H1 (cell line): ENCODE data around the gene CPXM2. TPM values are rescaled to one million over a fixed set of nuclear protein-coding genes. Genes with fewer than 3 reads are reported as not detected.

Experiments used
- CTCF ChIA-PET: fragments of 300-600 bp; sonication (Branson Sonifier 250); formaldehyde crosslinking; loops from one replicate; lab custom pipeline; 2021; ENCODE audit not compliant: partially characterized antibody; lab: Charles Lee
- POLR2A ChIA-PET: fragments of 300-600 bp; sonication (Branson Sonifier 250); formaldehyde crosslinking; loops from one replicate; lab custom pipeline; 2021; ENCODE audit warnings: inconsistent platforms; ENCODE audit not compliant: partially characterized antibody; lab: Charles Lee
- DNase-seq, 2 experiments: peaks; one replicate each; pipeline versions ENCODE4 v3.0.0 to v3.0.0-alpha.2; 2010 to 2022; ENCODE audit warnings: low spot score in 2 of 2, low read depth in 1 of 2, mixed read lengths in 1 of 2
- FAIRE-seq: peaks from 2 replicates; lab custom pipeline; 2011; peaks lifted over from hg19 to GRCh38; lab: Jason Lieb, UNC
- H2AFZ ChIP-seq: 2 replicates; pipeline ENCODE4 v1.8.1; 2012; ENCODE audit warnings: low read length, inconsistent platforms
- H2AK5ac ChIP-seq: 2 replicates; pipeline ENCODE4 v1.6.1; 2013; ENCODE audit warnings: low read depth, low read length
- H2BK120ac ChIP-seq: replicated peaks from 2 replicates; pipeline ENCODE3; 2013; ENCODE audit warnings: low read depth, low read length, inconsistent platforms
- H2BK12ac ChIP-seq: 2 replicates; pipeline ENCODE4 v1.6.1; 2013; ENCODE audit warnings: low read depth, low read length
- H2BK15ac ChIP-seq: 2 replicates; pipeline ENCODE4 v1.6.1; 2013; ENCODE audit warnings: low read length
- H2BK20ac ChIP-seq: 2 replicates; pipeline ENCODE4 v1.6.1; 2013; ENCODE audit warnings: low read length
- H2BK5ac ChIP-seq: 2 replicates; pipeline ENCODE4 v1.6.1; 2013; ENCODE audit warnings: low read depth, low read length
- H3K14ac ChIP-seq: 2 replicates; pipeline ENCODE4 v1.6.1; 2013; ENCODE audit warnings: inconsistent platforms; ENCODE audit not compliant: insufficient read length
- H3K18ac ChIP-seq: 2 replicates; pipeline ENCODE4 v1.6.1; 2013; ENCODE audit warnings: low read length; ENCODE audit errors: extremely low read depth
- H3K23ac ChIP-seq: 2 replicates; pipeline ENCODE4 v1.6.1; 2013; ENCODE audit warnings: inconsistent platforms; ENCODE audit not compliant: insufficient read length
- H3K23me2 ChIP-seq: 2 replicates; pipeline ENCODE4 v1.6.1; 2013; ENCODE audit warnings: low read depth, low read length
- H3K27ac ChIP-seq: 2 replicates; pipeline ENCODE4 v1.6.1; 2011; ENCODE audit warnings: low read depth, low read length, inconsistent platforms
- H3K27me3 ChIP-seq, 4 experiments: replicated peaks in 1 of 4; 1 replicate in 1 of 4; 2 replicates in 3 of 4; pipeline versions ENCODE4 v1.6.1 to v1.8.1; 2011 to 2013; ENCODE audit warnings: low read length in 3 of 4, mild to moderate bottlenecking in 3 of 4, inconsistent platforms in 2 of 4, mixed read lengths in 2 of 4, moderate library complexity in 1 of 4; ENCODE audit not compliant: control insufficient read depth in 3 of 4, insufficient read depth in 3 of 4; ENCODE audit errors: extremely low read depth in 1 of 4
- H3K36me3 ChIP-seq, 4 experiments: 2 replicates each; pipeline versions ENCODE4 v1.6.1 to v1.8.1; 2011 to 2013; ENCODE audit warnings: mild to moderate bottlenecking in 4 of 4, low read length in 3 of 4, moderate library complexity in 2 of 4, control low read depth in 1 of 4, inconsistent platforms in 1 of 4; ENCODE audit not compliant: insufficient read depth in 4 of 4, control insufficient read depth in 2 of 4
- H3K4ac ChIP-seq: replicated peaks from 2 replicates; pipeline ENCODE3; 2013; ENCODE audit warnings: low read length, low read depth, mixed read lengths, inconsistent platforms; ENCODE audit not compliant: insufficient read length
- H3K4me1 ChIP-seq, 4 experiments: replicated peaks in 1 of 4; 1 replicate in 1 of 4; 2 replicates in 3 of 4; pipeline versions ENCODE4 v1.6.1 to v1.8.1; 2011 to 2013; ENCODE audit warnings: low read length in 3 of 4, inconsistent platforms in 2 of 4, mixed read lengths in 1 of 4; ENCODE audit not compliant: insufficient read depth in 4 of 4, control insufficient read depth in 3 of 4
- H3K4me2 ChIP-seq, 2 experiments: 2 replicates each; pipeline versions ENCODE4 v1.6.1 to v1.8.1; 2011 to 2013; ENCODE audit warnings: low read depth in 2 of 2, low read length in 2 of 2, control low read depth in 1 of 2, inconsistent platforms in 1 of 2, mild to moderate bottlenecking in 1 of 2; ENCODE audit not compliant: insufficient read depth in 1 of 2
- H3K4me3 ChIP-seq, 4 experiments: fragments of 200-600, 300-600 bp in 1 of 4; sonication (generic), shearing (Covaris generic), sonication (Bioruptor Twin) in 1 of 4; 2 replicates each; pipeline versions ENCODE4 v1.5.1 to v1.8.1; 2011 to 2016; ENCODE audit warnings: low read length in 4 of 4, low read depth in 3 of 4, control low read depth in 2 of 4, inconsistent platforms in 2 of 4, mild to moderate bottlenecking in 2 of 4, mixed read lengths in 1 of 4, moderate library complexity in 1 of 4; ENCODE audit not compliant: insufficient read depth in 2 of 4; ENCODE audit errors: extremely low read depth in 1 of 4
- H3K56ac ChIP-seq: replicated peaks from 2 replicates; pipeline ENCODE3; 2013; ENCODE audit warnings: low read depth, mild to moderate bottlenecking, mixed read lengths, low read length, inconsistent platforms; ENCODE audit not compliant: insufficient read length
- H3K79me1 ChIP-seq: 2 replicates; pipeline ENCODE4 v1.6.1; 2013; ENCODE audit warnings: low read depth, low read length, control low read depth
- H3K79me2 ChIP-seq, 2 experiments: 2 replicates each; pipeline versions ENCODE4 v1.6.1 to v1.8.1; 2012 to 2013; ENCODE audit warnings: low read length in 2 of 2, mild to moderate bottlenecking in 2 of 2, inconsistent platforms in 1 of 2; ENCODE audit not compliant: insufficient read depth in 2 of 2, control insufficient read depth in 1 of 2
- H3K9ac ChIP-seq, 4 experiments: replicated peaks in 1 of 4; 1 replicate in 1 of 4; 2 replicates in 3 of 4; pipeline versions ENCODE4 v1.6.1 to v1.8.1; 2011 to 2013; ENCODE audit warnings: low read depth in 3 of 4, low read length in 3 of 4, control low read depth in 2 of 4, mild to moderate bottlenecking in 2 of 4, moderate library complexity in 2 of 4, inconsistent platforms in 1 of 4; ENCODE audit errors: extremely low read depth in 1 of 4
- H3K9me3 ChIP-seq, 2 experiments: 2 replicates each; pipeline versions ENCODE4 v1.6.1 to v1.8.1; 2012 to 2013; ENCODE audit warnings: mild to moderate bottlenecking in 2 of 2, moderate library complexity in 2 of 2, control low read depth in 1 of 2, inconsistent platforms in 1 of 2, low read depth in 1 of 2, low read length in 1 of 2, mixed read lengths in 1 of 2; ENCODE audit not compliant: insufficient read depth in 2 of 2
- H4K20me1 ChIP-seq, 2 experiments: replicated peaks in 1 of 2; 2 replicates each; pipeline versions ENCODE3 to v1.8.1; 2011 to 2013; ENCODE audit warnings: inconsistent platforms in 2 of 2, low read length in 2 of 2, mild to moderate bottlenecking in 1 of 2; ENCODE audit not compliant: insufficient read depth in 2 of 2, control insufficient read depth in 1 of 2
- H4K5ac ChIP-seq: 2 replicates; pipeline ENCODE4 v1.6.1; 2013; ENCODE audit warnings: low read length, low read depth, mixed read lengths, inconsistent platforms; ENCODE audit not compliant: insufficient read length
- H4K8ac ChIP-seq: 2 replicates; pipeline ENCODE4 v1.8.0; 2013; ENCODE audit warnings: mild to moderate bottlenecking, moderate library complexity, low read length, inconsistent platforms; ENCODE audit not compliant: insufficient read depth; ENCODE audit errors: extremely low read depth
- H4K91ac ChIP-seq: replicated peaks from 2 replicates; pipeline ENCODE3; 2013; ENCODE audit warnings: low read length, mixed read lengths, inconsistent platforms; ENCODE audit not compliant: insufficient read length
- CHD2 ChIP-seq: IDR thresholded peaks from 2 replicates; pipeline ENCODE4 v1.6.1; 2012; ENCODE audit warnings: low read length, improper control_type of control experiment
- CTBP2 ChIP-seq: IDR thresholded peaks from 2 replicates; pipeline ENCODE4 v1.7.0; 2011; ENCODE audit warnings: borderline replicate concordance, mild to moderate bottlenecking, moderate library complexity, mixed read lengths, low read length; ENCODE audit not compliant: insufficient read depth, insufficient read length
- EGR1 ChIP-seq: IDR thresholded peaks from 2 replicates; pipeline ENCODE4 v1.6.1; 2011; ENCODE audit warnings: low read depth, low read length, borderline replicate concordance
- EP300 ChIP-seq, 2 experiments: IDR thresholded peaks; 1 replicate in 1 of 2; 2 replicates in 1 of 2; pipeline ENCODE4 v1.6.1; 2011 to 2012; ENCODE audit warnings: low read depth in 2 of 2, low read length in 2 of 2, mild to moderate bottlenecking in 2 of 2, borderline replicate concordance in 1 of 2, inconsistent platforms in 1 of 2, moderate library complexity in 1 of 2
- FOSL1 ChIP-seq: IDR thresholded peaks from 2 replicates; pipeline ENCODE4 v1.6.1; 2011; ENCODE audit warnings: mild to moderate bottlenecking, low read depth, low read length, moderate library complexity; ENCODE audit not compliant: insufficient read depth
- GABPA ChIP-seq: IDR thresholded peaks from 2 replicates; pipeline ENCODE4 v1.6.1; 2011; ENCODE audit warnings: mild to moderate bottlenecking, low read length, moderate library complexity, borderline replicate concordance; ENCODE audit not compliant: insufficient read depth
- HDAC6 ChIP-seq: IDR thresholded peaks from one replicate; pipeline ENCODE4 v1.7.1; 2012; ENCODE audit warnings: low read depth, mild to moderate bottlenecking, inconsistent platforms, low read length, moderate library complexity
- MAFK ChIP-seq: IDR thresholded peaks from 2 replicates; pipeline ENCODE4 v1.6.1; 2012; ENCODE audit warnings: low read depth, mild to moderate bottlenecking, improper control_type of control experiment, low read length
- NRF1 ChIP-seq: IDR thresholded peaks from 2 replicates; pipeline ENCODE4 v1.6.1; 2011; ENCODE audit warnings: mild to moderate bottlenecking, low read depth, low read length, improper control_type of control experiment
- POU5F1 ChIP-seq: IDR thresholded peaks from 2 replicates; pipeline ENCODE4 v1.6.1; 2011; ENCODE audit warnings: low read depth, mild to moderate bottlenecking, low read length, moderate library complexity
- RFX5 ChIP-seq: IDR thresholded peaks from 2 replicates; pipeline ENCODE4 v1.6.1; 2011; ENCODE audit warnings: low read depth, low read length, improper control_type of control experiment, borderline replicate concordance
- TAF1 ChIP-seq: IDR thresholded peaks from 2 replicates; pipeline ENCODE4 v1.6.1; 2011; ENCODE audit warnings: mild to moderate bottlenecking, low read depth, low read length
- YY1 ChIP-seq: IDR thresholded peaks from 2 replicates; pipeline ENCODE4 v1.6.1; 2011; ENCODE audit warnings: low read depth, mild to moderate bottlenecking, low read length
- WGBS, 2 experiments: shearing (Covaris generic) in 1 of 2; methylation state at CpG; one replicate each; pipeline versions ENCODE4 v1.1.6 to v1.1.7; 2013 to 2015; ENCODE audit warnings: low lambda C conversion rate in 2 of 2, mixed read lengths in 2 of 2, inconsistent platforms in 1 of 2, low coverage in 1 of 2, missing lambda C conversion rate in 1 of 2; ENCODE audit not compliant: insufficient replicate concordance in 2 of 2, insufficient coverage in 1 of 2, insufficient read length in 1 of 2; ENCODE audit errors: extremely low coverage in 1 of 2, missing lambda C conversion rate in 1 of 2; 5-methylcytosine and 5-hydroxymethylcytosine counted together
- polyA plus RNA-seq, 7 experiments: library from polyadenylated mRNA; depleted of rRNA in 3 of 7; stranded (reverse) in 5 of 7; unstranded in 2 of 7; fragments of >200 nt in 5 of 7; fragments of 200-250 nt in 2 of 7; gene quantifications; 1 replicate in 5 of 7; 2 replicates in 1 of 7; 4 replicates in 1 of 7; pipeline versions ENCODE4 v1.2.1 to v1.2.3, GENCODE V29; 2011 to 2013; ENCODE audit warnings: missing spikeins in 2 of 7, mixed read lengths in 2 of 7
- total RNA-seq: library from RNA; stranded (reverse); fragmentation: NEBNext Ultra II Directional; extraction: Animal tissue kit (Norgen Biotek cat#: 25700); gene quantifications from 2 replicates; pipeline ENCODE4 v1.2.1, GENCODE V29; 2021
- TF ChIP-seq, protein P1 (sequence below): IDR thresholded peaks from 2 replicates; pipeline ENCODE4 v1.6.1; 2011; ENCODE audit warnings: low read depth, mild to moderate bottlenecking, low read length; ENCODE audit not compliant: insufficient read depth

Gene CPXM2
- total and polyA plus RNA-seq, 2 of the 8 experiments (the other 6 are each of a cell fraction or from before 2014, with no cell fraction given) = 2.4 to 2.9 TPM

DNA sequence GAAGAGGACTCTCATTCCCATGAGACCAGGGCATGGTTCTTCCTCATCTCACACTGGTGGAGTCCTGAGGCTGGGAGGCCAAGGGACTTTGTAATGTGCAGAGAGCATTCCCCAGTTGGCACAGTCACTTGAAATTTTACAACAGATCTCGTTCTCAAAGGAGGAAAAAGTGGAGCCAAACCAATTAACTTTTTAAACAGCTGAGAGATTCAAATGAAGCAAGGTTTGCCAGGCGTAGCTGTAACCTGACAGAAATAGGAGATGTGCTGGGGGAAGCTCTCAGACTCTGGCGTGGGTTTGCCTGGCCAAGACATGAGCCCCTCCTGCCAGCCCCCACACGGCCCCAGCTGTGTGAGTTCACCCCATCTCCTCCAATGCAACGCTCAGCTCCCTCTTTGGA, 12.0 kb upstream of the CPXM2 start:
- H3K9ac ChIP-seq = no peak overlapping the region
- no peaks in the 10 kb centered on the region for H3K79me2 ChIP-seq
- no peak overlapping the region for H4K5ac ChIP-seq
- no peak overlapping the region for H3K18ac ChIP-seq
- H3K36me3 ChIP-seq = no peaks in the 10 kb centered on the region
- H4K20me1 ChIP-seq = no peaks in the 10 kb centered on the region
- H4K91ac ChIP-seq = no peak overlapping the region
- DNase-seq = no peak
- H3K14ac ChIP-seq = no peak overlapping the region
- H3K79me1 ChIP-seq = no peaks in the 10 kb centered on the region; the same call in 1 of the 2 replicates
- H3K23ac ChIP-seq = no peak overlapping the region
- H3K4ac ChIP-seq = no peak overlapping the region
- FAIRE-seq = no peak
- H3K4me3 ChIP-seq = no peak overlapping the region
- no peak overlapping the region for H2BK20ac ChIP-seq
- CTCF ChIA-PET = interaction anchor here (0.8 to 4.2 kb wide), 7 partner anchors 10 to 320 kb away, joined by 3 to 24 read pairs (median 5); no protein-coding TSS in a partner anchor
- WGBS, 2 experiments = 95% methylated on average over 5 of the region's 5 CpGs; no CpG with 5 or more reads in 1 of the 2 experiments
- H3K23me2 ChIP-seq = no peaks in the 10 kb centered on the region; the same call in 1 of the 2 replicates
- no peak overlapping the region for H2BK5ac ChIP-seq
- 0 out of 7 replicates have a peak, but pooled peaks cover 0 to 2% (median 0%) of the 10 kb centered on the region in 4 experiments for H3K27me3 ChIP-seq
- H3K4me2 ChIP-seq = no peak overlapping the region
- peaks cover 3 to 6% of the 10 kb centered on the region in 2 experiments; a peak in 2 of 4 replicates for H3K9me3 ChIP-seq
- H2BK15ac ChIP-seq = no peak overlapping the region
- no peak overlapping the region for H2AFZ ChIP-seq
- H4K8ac ChIP-seq = no peak overlapping the region
- no peak overlapping the region for H3K56ac ChIP-seq
- no peak overlapping the region; the same call in 1 of the 2 replicates for H2BK12ac ChIP-seq
- H2BK120ac ChIP-seq = no peak overlapping the region
- POLR2A ChIA-PET = no interaction called here
- H3K27ac ChIP-seq = no peak overlapping the region
- peaks cover 5 to 20% (median 14%) of the 10 kb centered on the region in 4 experiments for H3K4me1 ChIP-seq
- no peak overlapping the region for H2AK5ac ChIP-seq
- TF ChIP-seq POU5F1 (no peak), FOSL1 (no peak), NRF1 (no peak), HDAC6 (no peak), CHD2 (no peak), CTBP2 (no peak), RFX5 (no peak), GABPA (no peak), MAFK (no peak), EGR1 (no peak), TAF1 (no peak), YY1 (no peak), EP300 (IDR thresholded peaks at IDR 0.05; ENCODE audit: borderline replicate concordance in 1 of 2, low read depth in 2 of 2, low read length in 2 of 2) (no peak)
- TF ChIP-seq, protein P1, sequence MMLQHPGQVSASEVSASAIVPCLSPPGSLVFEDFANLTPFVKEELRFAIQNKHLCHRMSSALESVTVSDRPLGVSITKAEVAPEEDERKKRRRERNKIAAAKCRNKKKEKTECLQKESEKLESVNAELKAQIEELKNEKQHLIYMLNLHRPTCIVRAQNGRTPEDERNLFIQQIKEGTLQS = no peak
